Urothelium cell line (cell line): ENCODE data around the gene FOXP2.
"Not testable (repeated sequence)": the region's sequence is repeated elsewhere in the genome, so short reads cannot be mapped to it uniquely, and the experiment has no call there.

Source experiments
- DNase-seq: peaks from one replicate; pipeline ENCODE4 v3.0.0; 2011; ENCODE audit warnings: low spot score, mixed read lengths
- FAIRE-seq: peaks from 2 replicates; lab custom pipeline; 2011; peaks lifted over from hg19 to GRCh38; lab: Jason Lieb, UNC

The FOXP2 gene

DNA sequence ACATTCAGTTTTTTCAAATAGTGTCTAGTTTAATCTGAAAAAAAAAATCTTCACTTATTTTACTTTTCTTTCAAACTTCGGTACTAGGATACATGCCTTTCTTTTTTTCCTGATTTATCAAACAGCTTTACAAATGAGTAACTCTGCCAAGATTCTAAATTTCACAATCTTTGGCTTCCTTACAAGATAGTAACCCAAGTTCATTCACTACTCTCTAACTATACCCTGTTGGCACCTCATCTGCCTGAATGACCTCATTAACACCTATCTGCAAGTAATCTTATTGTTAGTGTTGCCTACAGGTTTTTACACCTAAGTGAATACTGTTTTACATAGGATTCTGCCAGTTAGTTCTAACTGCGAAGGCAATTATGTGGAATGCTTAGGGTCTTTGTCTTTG is 159.8 kb downstream of the FOXP2 start:
- FAIRE-seq (no peak), DNase-seq (no peak)

DNA sequence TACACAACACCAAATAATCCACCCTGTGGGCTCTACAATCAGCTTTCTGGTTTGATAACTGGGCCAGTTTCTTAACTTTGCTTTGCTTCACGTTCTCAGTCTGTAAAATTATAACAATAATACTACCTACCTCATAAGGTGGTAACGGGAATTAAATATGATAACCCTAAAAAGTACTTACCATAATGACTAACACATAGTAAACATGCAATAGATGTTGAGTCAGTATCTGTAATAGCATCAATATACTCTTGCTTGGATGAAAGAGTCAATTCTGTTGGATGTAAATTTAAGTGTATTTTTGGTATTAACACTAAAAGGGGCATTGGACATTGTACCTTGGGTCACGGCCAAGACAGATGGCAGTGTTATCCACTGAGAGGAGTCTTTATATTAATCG is 160.5 kb downstream of the FOXP2 start:
- DNase-seq (no peak), FAIRE-seq (no peak)

DNA sequence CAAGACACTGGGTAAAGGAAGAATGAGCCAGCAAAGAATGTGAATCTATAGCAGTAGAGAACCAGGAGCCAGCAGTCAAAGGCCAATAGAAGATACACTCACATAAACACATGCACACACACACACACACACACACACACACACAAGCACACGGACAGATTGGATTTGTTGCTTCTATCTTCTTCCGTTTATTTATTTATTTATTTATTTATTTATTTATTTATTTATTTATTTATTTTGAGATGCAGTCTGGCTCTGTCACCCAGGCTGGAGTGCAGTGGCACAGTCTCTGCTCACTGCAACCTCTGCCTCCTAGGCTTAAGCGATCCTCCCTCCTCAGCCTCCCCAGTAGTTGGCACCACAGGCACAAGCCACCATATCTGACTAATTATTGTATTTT is 166.3 kb downstream of the FOXP2 start:
- not testable (repeated sequence) for DNase-seq, FAIRE-seq

DNA sequence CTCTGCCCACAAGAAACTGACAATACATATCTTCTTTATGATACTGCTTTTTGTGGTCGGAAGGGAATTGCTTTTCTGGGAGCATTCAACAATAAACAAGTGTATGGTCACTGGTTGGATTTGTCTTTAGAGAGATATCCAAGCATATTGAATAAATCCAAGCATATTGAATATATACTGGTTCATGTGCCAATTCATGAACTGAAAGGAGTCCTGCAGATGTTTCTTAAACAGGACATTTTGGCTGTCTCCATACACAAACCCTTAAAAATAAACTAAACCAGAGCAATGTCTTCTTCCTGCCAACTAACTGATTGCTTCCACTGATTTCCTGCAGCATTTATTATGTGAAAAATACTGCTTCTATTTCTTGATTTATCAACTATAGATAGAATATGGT is 173.9 kb downstream of the FOXP2 start:
- DNase-seq, result no peak
- FAIRE-seq, result no peak

DNA sequence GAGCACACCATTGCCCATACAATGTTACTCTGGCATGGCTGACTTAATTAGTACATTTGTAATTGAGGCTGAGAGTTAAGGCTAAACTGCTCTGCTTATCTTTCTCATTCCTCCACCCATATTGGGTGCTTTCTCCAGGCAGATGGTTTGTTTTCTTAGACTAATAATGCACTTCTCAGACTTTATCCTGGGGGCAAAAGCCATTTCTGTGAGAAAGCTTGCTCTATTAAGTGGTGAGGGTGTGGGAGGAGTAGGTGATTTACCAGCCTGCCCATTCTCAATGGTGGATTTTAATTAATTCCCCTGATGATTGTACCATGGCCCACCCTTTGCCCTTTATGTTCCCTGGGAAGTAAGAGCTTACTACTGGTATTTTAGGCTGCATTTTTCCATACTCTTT is 174.8 kb downstream of the FOXP2 start:
- FAIRE-seq (no peak), DNase-seq (no peak)

DNA sequence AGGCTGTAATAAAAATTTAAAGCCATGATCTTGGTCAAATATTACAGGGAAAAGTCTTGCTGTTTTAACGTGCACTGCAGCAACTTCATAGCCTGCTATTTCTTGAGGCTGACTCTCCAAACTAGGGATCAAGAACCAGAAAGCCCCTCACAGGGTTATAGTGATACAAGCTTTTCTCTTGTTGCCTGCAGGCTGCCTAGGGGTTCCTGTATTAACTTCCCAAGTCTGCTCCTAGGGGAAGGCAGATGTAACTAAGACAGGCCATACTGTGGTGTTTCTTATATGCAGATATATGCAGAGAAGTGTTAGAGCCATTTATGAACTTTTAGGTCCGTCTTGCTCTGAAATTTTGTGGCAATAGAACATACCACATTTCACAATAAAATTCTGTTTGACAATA is 175.7 kb downstream of the FOXP2 start:
- DNase-seq, result no peak
- no peak for FAIRE-seq

DNA sequence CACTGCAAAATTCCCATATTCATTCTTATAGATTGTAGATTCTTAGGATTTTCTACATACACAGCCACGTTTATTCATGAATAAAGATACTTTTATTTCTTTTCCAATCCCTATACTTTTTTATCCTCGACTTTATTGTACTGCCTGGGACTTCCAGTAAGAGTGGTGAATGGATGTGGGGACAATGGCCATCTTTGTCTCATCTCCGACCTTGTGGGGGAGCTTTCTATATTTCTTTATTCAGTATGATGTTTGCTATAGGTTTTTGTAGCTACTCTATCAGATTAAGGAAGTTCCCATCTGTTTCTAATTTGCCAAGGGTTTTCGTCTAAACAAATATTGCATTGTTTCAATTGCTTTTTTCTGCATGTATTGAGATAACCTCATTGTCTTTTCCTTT is 184.3 kb downstream of the FOXP2 start:
- FAIRE-seq (no peak), DNase-seq (no peak)

DNA sequence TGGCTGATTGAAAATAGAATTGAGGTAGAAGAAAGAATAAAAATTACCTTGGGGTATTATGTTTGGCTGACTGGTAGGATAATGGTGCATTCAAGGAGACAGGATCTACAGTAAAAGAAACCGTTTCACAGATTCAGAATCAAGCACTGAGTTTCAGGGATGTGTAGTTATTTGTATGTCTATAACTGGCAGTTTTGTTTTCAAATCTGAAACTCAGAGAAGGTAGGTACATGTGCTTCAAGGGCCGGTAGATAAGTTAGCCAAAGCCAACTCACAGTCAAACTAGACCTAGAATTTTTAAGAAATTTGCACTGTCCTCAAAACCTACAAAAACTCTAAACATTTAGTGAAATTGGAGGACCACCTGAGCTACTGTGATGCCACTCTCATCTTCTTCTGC is 191.5 kb downstream of the FOXP2 start:
- FAIRE-seq (no peak), DNase-seq (no peak)

DNA sequence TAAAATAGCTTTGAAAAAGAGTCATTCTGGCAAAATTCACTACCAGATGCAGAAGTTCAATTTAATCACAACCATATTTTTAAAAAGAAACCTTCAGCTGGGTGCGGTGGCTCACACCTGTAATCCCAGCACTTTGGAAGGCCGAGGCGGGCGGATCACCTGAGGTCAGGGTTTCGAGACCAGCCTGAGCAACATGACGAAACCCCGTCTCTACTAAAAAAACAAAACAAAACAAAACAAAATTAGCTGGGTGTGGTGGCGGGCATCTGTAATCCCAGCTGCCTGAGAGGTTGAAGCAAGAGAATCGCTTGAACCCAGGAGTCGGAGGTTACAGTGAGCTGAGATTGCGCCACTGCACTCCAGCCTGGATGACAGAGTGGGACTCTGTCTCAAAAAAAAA is 194.2 kb downstream of the FOXP2 start:
- FAIRE-seq, DNase-seq: not testable (repeated sequence)

DNA sequence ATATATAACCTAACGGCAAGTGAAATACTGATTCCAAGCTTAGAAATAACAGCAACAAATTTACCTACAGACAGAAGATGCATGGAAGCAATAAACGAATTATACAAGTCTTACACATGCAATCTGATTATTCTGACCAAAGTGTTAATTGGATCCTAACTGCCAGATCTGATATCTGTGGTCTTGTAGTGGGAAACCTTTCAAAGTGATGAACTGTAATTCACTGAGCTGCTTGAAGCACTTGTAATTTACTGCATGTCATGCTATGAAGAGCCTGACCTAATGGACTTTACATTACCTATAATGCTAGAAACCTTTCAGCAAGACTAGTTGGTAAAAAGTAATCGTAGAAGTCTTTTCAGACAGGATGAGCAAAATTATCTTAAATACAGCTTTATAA is 205.6 kb downstream of the FOXP2 start:
- FAIRE-seq (no peak), DNase-seq (no peak)

DNA sequence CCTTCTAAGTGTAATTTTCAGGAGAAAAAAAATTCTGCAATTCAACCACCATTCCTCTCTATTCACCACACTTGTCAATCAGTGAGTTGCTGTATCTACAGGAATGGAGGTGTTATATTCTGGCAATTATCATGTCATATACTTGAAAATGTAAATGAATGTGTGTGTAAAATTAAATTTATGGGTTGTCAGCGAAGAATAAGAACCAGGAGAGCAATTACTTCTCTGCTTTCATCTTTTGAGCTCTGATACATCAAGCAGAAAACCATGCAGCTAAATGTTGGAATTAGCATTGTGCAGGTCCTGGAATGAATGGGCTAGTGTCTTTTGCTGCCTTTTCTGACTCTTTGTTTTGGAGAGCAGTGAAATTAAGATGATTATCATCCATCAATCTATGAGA is 207.6 kb downstream of the FOXP2 start:
- DNase-seq (no peak), FAIRE-seq (no peak)

DNA sequence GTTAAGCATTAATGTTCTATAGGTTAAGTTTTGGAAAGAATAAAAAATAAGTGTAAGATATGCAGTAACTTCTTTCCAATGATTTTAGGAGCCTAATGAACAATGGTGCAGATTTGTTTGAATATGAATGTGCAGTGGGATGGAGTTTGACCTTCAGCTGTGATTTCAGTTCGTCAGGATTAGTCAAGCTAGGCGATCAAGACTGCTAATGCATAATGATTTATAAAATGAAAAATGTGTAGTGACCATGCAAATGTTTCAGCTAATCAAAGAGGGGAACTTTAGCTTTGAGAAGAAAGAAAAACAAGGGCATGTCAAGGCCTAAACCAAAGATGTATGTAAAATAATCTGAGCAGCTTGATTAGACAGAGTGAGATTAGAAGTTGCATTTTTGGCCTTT is 208.5 kb downstream of the FOXP2 start:
- DNase-seq (no peak), FAIRE-seq (no peak)

DNA sequence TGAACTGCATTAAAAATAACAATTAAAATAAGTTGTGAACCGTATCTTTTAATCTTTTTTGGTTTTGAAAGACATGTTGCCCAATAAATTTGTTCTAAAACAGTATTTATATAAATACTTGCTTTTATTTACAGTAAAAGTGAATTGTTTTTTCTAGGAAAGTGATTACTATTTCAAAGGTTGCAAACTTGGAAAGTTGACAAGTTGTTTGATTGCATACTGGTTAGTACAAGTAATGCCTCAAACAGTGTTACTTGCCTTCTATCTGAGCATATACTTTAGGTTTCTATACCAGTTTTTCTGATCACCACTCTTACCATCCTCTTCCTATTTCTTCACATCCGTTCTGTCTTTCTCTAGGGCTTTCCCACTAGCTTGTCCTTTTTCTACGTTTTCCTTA is 212.6 kb downstream of the FOXP2 start:
- DNase-seq (no peak), FAIRE-seq (no peak)

DNA sequence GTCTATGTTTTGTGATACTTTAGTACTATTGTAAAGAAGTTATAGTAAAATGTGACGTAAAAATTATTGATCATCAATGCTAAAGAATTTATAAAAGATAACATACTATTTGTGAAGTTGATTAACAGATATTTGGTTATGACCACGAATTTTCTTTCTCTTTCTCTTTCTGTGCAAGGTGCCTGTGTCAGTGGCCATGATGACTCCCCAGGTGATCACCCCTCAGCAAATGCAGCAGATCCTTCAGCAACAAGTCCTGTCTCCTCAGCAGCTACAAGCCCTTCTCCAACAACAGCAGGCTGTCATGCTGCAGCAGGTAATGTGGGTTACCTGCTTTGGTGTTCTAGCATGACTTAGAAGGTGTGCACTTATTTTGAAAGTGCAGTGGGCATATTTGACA is 213.7 kb downstream of the FOXP2 start:
- DNase-seq (no peak), FAIRE-seq (no peak)

DNA sequence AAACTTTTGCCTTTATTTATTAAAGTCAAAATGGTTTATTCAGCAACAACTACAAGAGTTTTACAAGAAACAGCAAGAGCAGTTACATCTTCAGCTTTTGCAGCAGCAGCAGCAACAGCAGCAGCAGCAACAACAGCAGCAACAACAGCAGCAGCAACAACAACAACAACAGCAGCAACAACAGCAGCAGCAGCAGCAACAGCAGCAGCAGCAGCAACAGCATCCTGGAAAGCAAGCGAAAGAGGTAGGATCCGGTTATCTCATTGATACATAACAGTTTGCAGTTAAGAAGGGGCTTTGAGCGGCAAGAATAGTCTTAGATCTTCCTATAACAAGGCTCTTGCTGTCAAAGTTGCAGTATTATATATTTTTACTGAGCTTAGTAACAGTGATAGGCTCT is 215.1 kb downstream of the FOXP2 start:
- no peak for FAIRE-seq
- DNase-seq, result no peak

DNA sequence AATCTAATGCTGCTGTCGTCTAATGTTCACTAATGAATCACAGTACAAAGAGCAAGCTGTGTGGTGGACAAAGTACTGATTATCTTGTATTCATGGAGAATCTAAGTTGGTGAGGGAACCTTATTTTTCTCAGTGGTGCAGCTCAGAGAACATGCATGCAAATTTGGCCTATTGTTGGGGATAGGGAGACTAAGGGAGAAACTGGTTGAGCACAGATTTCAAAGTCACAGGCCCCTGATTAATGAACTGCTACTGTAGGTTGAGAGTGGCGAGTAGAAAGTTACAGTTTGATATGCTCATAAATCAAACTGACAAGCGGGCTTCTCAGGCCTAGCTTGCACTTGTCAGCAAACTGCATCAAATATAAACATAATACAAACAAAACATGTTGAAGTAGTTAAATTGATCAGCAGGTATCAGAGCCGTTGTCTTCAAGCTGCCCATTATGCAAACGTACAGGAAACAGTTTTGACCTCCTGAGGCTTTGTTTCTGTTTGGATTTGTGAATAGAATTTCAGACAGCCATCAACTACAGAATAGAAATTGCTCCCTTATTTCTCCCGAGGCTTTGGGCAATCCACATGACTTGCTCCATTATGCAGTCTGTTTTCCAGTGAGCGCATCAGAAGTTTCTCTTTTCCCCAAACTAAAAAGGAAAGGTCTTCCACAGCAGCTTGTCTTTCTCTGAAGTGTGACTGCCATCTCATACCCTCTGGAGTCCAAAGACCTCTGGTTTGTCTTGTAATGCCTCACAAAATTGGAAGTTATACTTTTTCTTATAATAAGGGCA is 215.8 kb downstream of the FOXP2 start:
- FAIRE-seq, result no peak
- DNase-seq, result no peak

DNA sequence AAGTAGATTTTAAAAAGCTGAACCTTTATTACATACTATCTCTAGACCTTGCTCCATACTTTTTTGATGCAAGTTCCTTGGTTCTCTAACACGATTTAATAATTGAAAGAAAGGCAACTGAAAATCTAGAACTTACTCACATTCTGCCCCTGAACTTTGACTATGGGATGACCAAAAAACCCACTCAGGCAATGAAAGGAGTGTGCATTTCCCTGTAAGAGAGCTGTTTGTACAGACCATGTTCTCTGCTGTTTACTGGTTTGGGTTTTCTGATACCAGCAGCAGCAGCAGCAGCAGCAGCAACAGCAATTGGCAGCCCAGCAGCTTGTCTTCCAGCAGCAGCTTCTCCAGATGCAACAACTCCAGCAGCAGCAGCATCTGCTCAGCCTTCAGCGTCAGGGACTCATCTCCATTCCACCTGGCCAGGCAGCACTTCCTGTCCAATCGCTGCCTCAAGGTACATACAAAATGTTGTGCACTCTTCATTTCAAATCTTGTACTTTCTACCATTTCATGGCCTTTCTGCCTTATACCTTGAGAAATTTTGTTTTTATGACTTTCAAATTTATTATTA is 216.7 kb downstream of the FOXP2 start:
- FAIRE-seq (no peak), DNase-seq (no peak)

DNA sequence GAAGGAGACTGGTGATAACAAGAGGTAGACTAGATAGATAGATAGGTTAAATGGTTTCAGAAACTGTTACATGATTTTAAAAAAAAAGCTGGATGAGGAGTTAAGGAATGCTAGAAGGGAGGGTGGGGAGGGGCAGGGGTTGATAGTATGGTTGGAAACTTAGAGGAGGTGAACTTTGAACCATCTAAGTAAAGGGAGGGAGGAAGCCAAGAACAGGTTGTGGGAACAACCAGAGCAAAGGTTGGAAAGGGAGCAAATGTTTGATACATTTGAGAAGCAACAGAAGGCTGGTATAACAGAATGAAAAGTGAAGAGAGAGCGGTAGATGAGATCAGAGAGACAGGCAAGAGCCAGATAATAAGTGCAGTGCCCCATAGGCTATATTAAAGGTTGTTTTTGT is 224.8 kb downstream of the FOXP2 start:
- no peak for FAIRE-seq
- DNase-seq, result no peak

DNA sequence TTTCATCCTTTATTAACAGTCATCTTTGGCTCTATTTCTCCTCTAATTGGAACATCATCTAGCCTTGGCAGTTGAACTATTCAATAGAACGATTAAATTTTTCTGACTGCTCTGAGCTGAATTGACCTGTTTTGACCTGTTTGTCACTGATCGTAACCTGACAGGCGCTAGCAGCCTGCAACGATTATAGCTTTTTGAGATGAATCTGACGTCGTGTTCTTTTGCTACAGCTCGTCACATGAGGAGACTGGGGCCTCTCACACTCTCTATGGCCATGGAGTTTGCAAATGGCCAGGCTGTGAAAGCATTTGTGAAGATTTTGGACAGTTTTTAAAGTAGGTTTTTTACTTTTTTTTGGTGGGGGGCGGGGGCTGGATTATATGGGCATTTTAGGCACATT is 229.8 kb downstream of the FOXP2 start:
- DNase-seq (no peak), FAIRE-seq (no peak)

DNA sequence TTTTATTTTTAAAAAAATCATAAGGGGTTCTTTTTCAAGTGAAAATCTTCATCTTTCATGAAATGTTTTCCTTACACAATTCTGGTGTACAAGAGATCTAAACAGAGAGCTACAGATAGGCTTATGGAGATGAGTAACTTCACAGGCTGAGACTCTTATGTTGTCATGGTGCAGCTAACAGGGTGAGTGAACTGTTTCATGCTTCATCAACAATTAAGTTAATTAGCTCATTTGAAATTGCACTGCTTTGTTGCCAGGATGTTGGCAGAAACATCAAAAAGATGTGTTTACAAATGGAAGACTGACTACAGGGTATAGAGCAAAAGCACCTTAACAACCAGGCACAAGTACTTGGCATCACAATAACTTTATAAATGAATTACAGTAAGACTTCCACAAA is 230.8 kb downstream of the FOXP2 start:
- DNase-seq (no peak), FAIRE-seq (no peak)

DNA sequence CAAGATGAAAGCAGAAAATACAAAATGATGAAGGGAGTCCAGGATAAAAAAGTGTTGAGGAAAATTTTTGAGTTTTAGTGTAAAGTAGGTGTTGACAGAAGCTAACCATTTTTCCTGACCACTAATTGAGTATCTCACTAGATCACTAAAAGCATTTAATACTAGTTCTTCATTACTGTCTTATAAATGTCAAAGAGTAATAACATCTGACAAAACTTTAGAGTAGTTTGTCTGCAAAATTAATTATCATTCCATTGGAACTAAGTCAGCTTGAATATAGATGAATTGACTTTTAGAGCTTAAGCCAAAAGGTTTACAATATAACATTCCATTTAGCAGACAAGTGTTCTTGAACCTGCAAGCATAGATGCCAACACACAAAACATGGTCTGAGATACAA is 232.9 kb downstream of the FOXP2 start:
- FAIRE-seq, result no peak
- no peak for DNase-seq

DNA sequence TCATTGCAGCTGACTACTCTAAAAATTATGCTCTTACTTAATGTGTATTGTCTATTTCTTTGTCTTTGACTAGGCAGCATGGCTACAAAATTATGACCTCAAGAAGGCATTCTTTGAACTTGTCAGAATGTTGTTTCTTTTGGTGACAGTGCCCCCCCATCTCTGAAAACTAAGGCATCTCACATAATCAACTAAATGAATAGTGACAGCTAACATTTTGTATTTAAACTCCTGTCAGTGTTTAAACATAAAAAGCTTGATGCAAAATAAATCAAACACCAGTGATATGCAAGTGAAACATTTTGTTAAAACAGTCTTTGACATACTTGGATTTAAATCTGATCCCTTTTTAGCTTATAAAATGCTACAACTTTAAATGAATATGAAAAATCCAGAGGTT is 233.5 kb downstream of the FOXP2 start:
- DNase-seq (no peak), FAIRE-seq (no peak)

DNA sequence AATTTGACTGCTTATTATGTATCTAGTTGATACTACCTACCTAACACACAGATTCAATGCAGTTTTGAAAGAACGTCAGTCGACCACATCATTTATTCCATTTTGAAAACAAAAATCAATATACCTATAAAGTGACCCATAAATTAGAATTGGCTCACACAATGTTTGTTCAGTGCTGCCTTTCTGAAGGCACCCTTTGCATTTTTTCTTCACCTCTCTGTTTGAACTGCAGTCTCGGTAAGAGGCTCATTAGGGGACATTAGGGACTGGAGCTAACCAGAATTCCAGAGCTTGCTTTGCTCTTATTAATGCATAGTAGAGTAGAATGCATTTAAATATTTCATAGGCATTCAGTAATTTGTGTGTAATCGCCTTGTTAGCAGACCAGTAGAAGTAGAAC is 234.1 kb downstream of the FOXP2 start:
- FAIRE-seq (no peak), DNase-seq (no peak)
